CMK (cell line): ENCODE measurements around the gene GPANK1.

Experiments
- DNase-seq: peaks from one replicate; pipeline ENCODE4 v3.0.0-alpha.2; 2010; ENCODE audit warnings: low read depth

Gene GPANK1

DNA sequence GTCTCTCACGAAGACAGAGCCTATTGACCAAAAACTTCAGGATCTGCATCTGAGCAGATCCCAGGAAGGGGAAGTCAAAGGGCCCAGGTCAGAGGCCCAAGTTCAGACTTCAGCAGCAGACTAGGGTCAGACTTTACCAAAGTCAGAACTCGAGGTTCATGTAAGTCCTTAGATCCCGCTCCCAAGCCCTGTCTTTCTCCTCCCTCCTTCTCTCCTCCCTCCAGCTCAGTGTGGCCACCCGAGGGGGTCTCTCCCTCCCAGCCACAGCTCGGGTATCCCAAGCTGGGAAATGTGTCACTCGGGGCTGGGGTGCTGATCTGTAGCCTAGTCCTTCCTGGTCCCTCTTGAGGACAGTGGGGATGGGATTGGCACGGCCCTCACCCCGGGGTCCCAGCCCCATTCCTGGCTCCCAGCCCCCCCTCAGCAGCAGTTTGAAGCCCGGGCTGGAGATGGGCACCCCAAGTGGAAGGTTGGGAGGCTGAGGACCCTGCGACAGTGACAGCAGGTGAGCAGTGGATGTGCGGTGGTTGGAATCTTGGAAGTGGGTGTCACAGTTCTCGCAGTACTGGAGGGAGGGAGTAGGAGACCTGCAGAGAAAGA is 2.6 kb downstream of the GPANK1 start:
- no peak for DNase-seq

- no peak for DNase-seq
Measured at GRCh38 chr6:31661262-31662123, 3.3 kb downstream of the GPANK1 start.

DNA sequence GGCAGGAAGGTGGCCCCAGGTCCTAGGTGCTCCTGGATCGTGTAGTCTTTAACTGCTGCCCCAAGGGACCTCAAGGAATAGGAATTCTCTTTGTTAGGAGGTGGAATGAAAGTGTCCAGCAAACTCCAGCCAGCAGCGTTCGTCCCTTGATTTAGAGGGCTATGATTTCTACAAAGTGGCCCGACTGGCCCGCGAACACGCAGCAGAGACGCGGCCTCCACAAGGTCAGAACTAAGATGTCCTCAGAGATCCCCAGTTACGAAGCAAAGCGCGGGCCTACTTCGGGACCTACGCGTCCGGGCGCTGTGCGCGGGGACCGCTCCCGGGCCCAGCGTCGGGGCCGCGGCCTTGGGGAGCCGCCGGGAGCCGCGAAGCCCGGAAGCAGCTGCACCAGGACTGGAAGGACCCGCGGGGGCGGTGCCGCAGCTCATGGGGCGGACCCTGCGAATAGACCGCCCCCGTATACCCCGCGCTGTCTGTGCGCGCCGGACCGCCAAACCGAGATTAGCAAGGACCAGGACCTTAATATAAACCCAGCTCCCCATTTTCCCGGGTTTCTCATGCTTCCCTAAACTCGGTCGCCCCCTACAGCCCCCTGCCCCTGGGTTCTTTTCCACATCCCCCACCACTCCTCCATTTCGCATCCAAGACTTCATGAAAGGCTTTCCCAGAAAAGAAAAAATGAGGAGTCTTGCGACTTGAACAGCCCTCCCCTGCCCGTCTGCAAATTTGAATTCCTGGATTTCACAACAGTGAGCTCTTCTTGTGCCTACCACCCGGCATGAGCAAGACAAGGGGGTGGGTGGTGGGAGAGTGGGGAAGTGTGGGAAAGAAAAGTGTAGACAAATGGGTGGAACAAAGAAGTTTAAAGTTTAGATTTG is 4.2 kb downstream of the GPANK1 start, which contains the start of gene C6orf47:
C6orf47 (minus strand) TSS at position 398 of the 881 bp plus-strand sequence. CDS start 831 bp downstream, outside the sequence.
- peak; percentile 72 for DNase-seq

DNA sequence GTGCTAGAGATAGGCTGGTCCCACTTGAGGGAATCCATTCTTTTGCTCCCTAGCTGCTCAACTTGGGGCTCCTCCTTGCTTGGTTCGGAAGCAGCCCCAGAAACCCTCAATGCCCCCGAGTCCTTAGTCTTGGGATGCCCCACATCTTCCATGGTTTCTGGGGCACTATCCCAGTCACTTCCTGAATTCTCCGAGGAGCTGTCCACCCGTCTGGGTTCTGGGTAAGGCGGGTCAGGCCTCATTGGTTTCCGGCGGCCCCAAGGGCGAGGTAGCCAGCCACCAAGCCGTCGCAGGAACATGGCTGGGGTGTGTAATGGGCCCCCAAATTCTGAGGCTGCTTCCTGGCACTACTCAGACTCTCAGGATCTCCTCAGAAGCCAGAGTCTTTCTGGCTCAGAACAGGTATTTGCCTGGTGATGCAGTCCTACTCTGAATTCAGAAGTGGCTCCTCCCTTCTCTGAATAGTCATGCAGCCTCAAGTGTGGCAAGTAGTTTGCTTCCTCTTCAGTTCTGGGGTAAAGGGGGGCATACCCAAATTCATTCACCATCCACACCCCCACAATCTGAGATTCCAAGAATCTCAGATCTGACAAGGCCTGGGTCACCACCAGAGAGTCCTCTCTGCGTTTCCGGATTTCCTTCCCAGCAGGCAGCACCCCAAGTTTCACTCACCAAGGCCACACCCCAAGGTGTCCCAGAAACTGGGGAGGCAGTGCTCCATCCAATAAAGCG is 5.0 kb downstream of the GPANK1 start:
- peak; percentile 74 for DNase-seq

DNA sequence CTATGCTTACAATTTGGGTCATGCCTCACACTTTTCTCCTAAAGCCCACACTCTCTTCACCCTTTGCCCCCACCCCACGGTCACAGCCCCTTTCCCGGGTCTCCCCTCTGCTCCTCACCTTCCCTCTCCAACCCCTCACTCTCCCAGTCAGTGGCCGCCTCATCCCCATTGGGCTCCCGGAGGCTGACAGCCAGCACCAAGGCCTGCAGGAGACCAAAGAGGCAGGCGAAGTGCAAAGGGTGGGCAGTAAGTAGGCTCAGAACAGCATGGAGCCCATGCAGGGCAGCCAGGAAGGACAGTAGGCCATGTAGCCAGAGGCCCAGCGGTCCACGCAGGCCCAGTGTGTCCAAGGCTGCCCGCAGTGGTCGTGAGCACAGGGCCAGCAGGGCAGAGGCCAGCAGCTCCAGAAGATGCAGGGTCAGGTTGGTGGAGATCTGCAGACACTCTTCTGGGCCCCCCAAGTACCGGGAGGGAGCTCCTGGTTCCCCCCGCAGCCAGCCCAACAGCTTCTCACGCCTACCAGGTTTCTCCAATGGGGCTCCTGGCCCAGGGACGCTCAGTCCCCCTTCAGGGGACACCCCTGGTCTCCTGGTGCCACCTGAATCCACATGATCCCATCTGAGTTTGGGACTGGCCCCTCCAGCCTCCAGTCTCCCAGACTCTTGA is 5.7 kb downstream of the GPANK1 start:
- no peak for DNase-seq

DNA sequence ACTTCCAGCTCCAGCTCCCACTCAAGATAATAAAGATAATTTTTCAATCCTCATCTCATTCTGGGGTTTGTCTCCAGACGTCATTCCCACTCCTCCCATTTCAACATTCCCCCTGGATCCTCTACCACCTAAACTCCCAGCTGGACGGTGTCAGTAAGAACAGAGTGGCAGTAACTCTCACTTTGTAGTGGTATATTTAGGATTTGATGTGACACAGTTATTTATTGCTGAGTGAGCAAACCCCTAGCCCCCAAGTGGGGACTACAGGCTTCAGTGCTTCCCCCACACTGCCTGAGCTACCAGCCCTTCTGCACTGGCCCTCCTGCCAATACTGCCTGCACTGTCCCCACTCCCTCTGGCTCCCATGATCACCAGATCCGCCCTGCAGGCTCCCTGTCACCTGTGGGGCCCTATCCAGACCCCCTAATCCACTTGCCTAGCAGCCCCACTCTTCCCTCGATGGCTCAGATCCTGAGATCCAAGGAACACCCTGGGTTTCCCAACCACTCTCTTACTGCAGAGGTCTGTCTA is 6.6 kb downstream of the GPANK1 start:
- DNase-seq: no peak

- no peak for DNase-seq
Measured at GRCh38 chr6:31657406-31658157, 7.2 kb downstream of the GPANK1 start.

DNA sequence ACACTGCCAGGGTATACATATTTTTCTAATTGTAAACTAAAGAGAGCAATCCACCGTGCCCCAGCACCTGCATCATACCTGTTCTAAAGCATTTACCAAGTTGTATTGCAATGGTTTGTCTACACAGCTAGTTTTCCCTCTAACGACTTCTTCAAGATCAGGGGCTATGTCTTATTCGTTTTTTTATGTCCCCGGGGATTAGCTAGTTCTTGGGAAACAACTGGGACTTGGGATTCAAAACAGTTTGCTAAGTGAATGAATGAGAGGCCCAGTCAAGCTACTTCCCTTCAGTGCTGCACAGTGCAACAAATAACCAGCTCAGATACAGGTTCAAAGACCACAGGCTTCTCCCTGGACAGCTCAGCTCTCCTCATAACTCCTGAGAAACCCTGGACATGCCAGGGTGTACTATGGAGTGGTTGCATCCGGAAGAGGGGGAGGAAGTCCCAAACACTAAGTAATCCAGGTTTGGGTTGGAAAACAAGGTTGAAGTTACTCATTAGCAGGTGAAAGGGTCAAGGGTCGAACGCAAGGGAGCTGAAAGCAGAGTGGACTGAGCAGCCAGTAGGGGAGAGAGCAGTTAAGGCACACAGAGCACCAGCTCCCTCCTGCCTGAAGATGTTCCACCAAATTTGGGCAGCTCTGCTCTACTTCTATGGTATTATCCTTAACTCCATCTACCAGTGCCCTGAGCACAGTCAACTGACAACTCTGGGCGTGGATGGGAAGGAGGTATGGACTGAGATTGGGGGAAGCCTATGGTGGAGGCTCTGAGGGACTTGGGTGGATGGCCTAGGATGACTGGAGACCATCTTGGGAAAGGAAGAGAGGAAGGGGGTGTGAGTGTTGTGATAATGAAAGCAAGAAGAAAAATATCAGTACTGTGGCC is 9.2 kb downstream of the GPANK1 start, which contains the start of gene APOM:
APOM (plus strand) TSS at position 546 of the 889 bp plus-strand sequence; CDS start at position 619, 73 bp downstream.
- DNase-seq: no peak

- no peak for DNase-seq
Measured at GRCh38 chr6:31654574-31655348, 10.0 kb downstream of the GPANK1 start.

DNA sequence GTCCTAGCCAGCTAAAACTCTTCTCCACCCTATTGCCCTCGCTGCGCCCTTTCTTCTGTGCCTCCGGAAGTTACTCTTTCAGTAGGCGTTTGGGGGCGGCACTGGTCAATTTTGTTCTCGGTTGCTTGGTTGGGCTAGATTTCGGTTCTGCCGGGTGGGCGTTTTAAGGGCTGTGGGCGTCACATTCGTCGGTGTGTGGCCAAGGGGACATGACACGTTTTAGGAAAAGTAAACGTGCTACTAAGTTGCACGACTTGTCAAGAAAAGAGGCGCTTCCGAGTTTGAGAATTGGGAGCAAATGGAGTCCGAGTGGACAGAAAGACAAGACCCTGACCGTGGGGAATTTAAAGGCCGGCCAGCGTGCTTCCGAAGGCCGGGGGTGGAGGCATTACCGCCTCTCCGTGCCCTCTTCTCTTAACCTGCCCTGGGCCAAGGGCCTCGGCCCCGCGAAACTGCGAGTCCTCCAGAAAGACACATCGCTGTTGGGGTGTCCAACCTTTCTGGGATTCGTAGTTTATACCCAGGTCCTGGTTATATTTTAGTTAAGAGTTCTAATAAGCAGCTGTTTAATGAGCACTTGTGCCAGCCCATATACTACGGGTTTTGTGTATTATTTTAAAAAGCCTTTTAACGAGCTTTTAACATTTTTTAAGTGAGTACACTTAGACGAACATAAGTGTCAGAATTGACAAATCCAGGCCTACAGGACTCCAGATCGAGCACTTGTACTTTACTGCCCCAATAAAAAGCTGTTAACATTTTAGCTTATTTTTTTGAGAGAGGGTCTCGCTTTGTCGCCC is 11.7 kb downstream of the GPANK1 start:
- DNase-seq: peak; percentile 91

DNA sequence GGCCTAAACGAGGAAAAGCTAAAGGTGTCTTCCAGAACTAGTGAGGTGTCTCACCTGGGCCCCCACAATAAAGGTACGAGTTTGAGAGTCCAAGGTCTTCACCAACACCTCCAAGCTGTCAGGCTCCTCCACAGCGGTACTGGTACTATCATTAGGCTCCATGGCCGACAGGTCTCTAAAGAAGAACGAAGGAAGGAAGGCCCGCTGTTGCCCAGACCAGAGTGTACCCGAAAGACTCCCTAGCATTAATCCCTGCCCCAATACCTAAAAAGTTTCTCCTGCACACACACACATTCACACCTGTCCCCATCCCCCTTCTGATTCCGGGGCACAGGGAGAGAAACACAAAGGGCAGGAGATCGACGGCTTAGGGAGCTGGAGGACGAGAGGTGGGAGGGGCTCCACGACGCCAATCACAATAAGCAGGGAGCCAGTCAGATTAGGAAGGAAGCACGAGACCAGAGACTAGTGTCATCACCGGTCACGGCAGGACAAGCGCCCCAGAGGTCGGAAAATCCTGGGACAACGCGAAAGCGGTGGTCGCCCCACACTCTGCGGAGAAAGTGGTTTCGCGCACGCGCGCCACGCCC is 13.1 kb downstream of the GPANK1 start:
- DNase-seq: peak; percentile 70

DNA sequence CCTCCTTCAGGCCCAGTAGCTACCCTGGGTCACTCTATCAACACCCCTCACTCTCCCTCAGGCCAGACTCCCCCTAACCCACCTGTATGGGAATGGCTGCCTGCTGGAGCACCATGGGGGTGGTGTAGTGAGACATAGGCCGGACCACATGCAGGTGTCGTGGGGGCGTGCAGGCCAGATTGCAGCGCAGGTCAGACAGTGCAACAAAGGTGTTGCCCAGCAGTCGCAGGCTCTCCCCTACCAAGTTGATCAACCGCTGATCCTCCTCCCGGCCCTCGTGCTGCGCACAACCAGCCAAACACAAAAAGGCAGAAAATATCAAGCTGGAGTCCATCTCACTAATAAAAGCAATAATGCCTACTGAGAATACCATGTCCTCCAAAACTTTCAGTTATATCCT is 19.5 kb downstream of the GPANK1 start:
- no peak for DNase-seq

DNA sequence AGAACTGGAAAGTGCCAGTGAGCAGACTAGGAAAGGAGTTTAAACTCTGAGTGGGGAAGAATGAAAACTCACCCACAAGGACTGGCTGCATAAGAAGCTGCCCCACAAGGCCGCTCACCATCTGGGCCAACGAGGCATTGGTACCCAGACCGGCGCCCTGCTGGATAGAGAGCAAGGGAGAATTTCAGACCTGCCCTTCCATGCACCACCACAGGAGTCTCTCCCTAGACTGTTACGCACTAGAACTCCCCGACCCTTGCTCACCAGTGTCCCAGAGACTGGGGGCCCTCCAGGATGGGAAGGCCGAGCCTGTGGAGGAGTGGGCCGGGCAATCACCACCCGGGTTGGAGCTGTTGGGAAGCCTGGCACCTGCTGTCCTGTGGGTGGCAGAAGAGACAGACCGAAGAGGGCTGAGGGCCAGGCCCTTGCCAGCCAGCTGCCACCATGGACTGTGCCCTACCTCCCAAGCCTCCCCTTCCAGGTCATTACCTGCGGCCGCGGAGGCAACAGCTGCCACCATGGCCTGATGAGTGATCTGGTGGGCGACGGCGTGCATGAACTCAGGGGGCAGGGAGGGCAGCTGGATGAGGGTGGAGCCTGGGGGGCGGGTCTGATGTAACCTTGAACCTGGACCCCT is 20.9 kb downstream of the GPANK1 start:
- DNase-seq: no peak

- no peak for DNase-seq
Measured at GRCh38 chr6:31642798-31643570, 21.8 kb downstream of the GPANK1 start.

- DNase-seq: no peak
Measured at GRCh38 chr6:31641370-31641769, 23.4 kb downstream of the GPANK1 start.

DNA sequence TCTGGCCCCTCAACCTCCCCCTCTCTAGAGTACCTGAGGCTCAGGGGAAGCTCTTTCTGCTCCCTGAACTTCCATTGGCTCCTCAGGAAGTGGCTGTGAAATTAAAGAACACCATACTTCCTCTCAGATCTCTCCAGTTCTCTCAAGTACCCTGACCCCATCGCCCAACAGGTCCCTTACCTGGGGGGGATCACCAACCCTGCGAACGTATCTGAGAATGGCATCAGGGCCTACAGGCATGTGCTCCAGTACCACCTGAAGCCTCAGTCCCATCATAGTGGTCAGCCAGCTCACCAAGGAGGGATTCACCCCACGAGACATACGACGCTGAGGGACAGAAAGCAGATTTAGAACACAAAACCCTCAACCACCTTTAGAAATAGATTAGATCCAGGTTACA is 24.2 kb downstream of the GPANK1 start:
- no peak for DNase-seq
